ENCODE results near the gene ABHD6. TPM values are rescaled to one million over a fixed set of nuclear protein-coding genes. Genes with fewer than 3 reads are reported as not detected.
"Not testable (repeated sequence)": the region's sequence is repeated elsewhere in the genome, so short reads cannot be mapped to it uniquely, and the experiment has no call there.

Gene ABHD6
- total RNA-seq, 2 experiments from 2014 or later, result 4.5 to 6.1 TPM

- DNase-seq, result no peak
- no peaks in the 10 kb centered on the region for H3K27me3 Mint-ChIP-seq
- CTCF ChIA-PET, result interaction anchor here (1.4 to 8.6 kb wide), 7 partner anchors 14 to 295 kb away, joined by 3 to 76 read pairs (median 19); partner anchors contain the start of genes HTD2 and RPP14
- peaks cover 27% of the 10 kb centered on the region for H3K36me3 Mint-ChIP-seq (ENCODE audit: low read depth)
- H3K9me3 Mint-ChIP-seq, result no peaks in the 10 kb centered on the region
- peak overlapping the region; percentile 100 for H3K4me3 Mint-ChIP-seq
- H3K27ac Mint-ChIP-seq, result peak overlapping the region; percentile 98
- POLR2A ChIA-PET, result interaction anchor here (1.0 to 5.6 kb wide), 8 partner anchors 10 to 157 kb away, joined by 3 to 35 read pairs (median 6); partner anchors contain the start of genes HTD2 and RPP14
- H3K4me1 Mint-ChIP-seq, result peaks cover 43% of the 10 kb centered on the region
Observed at GRCh38 chr3:58335652-58335947, 98.0 kb downstream of the ABHD6 start.

DNA sequence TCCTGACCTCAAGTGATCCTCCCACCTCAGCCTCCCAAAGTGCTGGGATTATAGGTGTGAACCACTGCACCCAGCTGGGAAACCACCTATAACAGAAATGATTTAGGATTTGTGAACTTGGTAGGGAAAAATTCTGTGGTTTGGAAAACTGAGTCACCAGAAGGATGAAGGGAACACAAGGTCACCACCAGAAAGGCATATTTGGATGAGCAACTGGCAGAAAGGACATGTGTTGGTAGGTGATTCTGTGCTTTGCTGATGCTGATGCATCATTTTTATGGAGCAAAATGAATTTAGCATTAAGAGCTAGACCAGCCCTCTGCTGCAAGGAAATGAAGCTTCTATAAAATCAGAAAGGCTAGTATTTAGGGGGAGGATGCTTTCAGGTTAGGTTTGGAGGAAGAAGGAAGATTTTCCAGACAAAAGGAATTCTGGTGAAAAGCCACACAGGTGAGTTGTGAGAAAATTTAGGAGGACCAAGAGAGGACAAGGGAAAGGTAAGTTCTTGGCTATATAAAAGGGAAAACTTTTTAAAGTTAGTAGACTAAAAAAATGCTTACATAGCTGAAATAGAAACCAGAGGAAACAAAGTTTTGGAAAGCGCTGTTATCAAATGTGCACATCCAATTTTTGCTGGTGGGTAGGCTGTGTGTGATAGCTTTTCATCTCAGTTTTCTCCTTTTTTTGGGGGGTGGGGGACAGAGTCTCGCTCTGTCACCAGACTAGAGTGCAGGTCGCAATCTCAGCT lies 98.7 kb downstream of the ABHD6 start:
- Mint-ChIP-seq H3K9me3 (no peaks in the 10 kb centered on the region), H3K27me3 (no peaks in the 10 kb centered on the region), H3K36me3 (ENCODE audit: low read depth) (peaks cover 32% of the 10 kb centered on the region), H3K4me3 (no peak overlapping the region), H3K4me1 (peaks cover 45% of the 10 kb centered on the region), H3K27ac (peak overlapping the region; percentile 26)
- POLR2A ChIA-PET, result interaction anchor here (1.4 to 5.6 kb wide), 6 partner anchors 9 to 156 kb away, joined by 3 to 35 read pairs (median 16); partner anchors contain the start of genes HTD2 and RPP14
- no peak for DNase-seq
- CTCF ChIA-PET, result interaction anchor here (0.9 to 8.6 kb wide), 8 partner anchors 14 to 157 kb away, joined by 3 to 76 read pairs (median 16); partner anchors contain the start of genes HTD2 and RPP14

DNA sequence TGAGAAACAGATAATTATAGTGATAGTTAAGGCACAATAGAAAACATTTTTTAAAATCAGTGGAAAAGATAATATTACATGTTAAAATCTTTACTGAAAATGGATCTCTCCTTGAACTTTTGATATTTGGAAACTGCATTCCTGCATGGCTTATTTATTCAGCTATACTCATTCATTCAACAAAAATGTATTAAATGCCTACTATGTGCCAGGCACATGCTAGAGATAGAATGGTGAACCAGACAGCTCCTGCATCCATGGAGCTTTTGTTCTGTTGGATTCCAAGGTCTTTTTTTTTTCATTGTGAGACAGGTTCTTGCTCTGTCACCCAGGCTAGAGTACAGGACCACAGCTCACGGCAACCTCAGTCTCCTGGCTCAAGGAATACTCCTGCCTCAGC lies 99.6 kb downstream of the ABHD6 start:
- DNase-seq, result no peak
- CTCF ChIA-PET, result interaction anchor here (0.5 to 8.6 kb wide), 7 partner anchors 13 to 156 kb away, joined by 3 to 76 read pairs (median 5); partner anchors contain the start of genes HTD2 and RPP14
- peaks cover 43% of the 10 kb centered on the region for H3K4me1 Mint-ChIP-seq

DNA sequence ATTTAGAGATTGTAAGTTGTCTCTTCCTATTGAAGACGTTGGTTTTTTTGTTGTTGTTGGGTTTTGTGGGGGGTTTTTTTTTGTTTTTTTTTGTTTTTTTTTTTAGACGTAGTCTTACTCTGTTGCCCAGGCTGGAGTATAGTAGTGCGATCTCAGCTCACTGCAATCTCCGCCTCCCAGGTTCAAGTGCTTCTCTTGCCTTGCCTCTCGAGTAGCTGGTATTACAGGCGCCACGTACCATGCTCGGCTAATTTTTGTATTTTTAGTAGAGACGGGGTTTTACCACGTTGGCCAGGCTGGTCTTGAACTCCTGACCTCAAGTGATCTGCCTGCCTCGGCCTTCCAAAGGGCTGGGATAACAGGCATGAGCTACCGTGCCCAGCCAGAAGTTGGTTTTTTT lies 101.6 kb downstream of the ABHD6 start:
- peaks cover 43% of the 10 kb centered on the region for H3K36me3 Mint-ChIP-seq (ENCODE audit: low read depth)
- H3K9me3 Mint-ChIP-seq, H3K27ac Mint-ChIP-seq, DNase-seq, H3K4me3 Mint-ChIP-seq, H3K27me3 Mint-ChIP-seq: not testable (repeated sequence)
- CTCF ChIA-PET, result interaction anchor here (0.6 to 8.6 kb wide), 2 partner anchors 11 to 101 kb away, joined by 3 to 76 read pairs; partner anchors contain the start of gene ABHD6
- POLR2A ChIA-PET, result interaction anchor here (2.4 kb wide), 1 partner anchor 11 kb away, joined by 7 read pairs; no protein-coding TSS in a partner anchor
- H3K4me1 Mint-ChIP-seq, result peaks cover 34% of the 10 kb centered on the region

More for the DNA sequence above, 99.6 kb downstream of the ABHD6 start:
- H3K9me3 Mint-ChIP-seq, result no peaks in the 10 kb centered on the region
- H3K36me3 Mint-ChIP-seq (ENCODE audit: low read depth), result peaks cover 34% of the 10 kb centered on the region
- H3K27me3 Mint-ChIP-seq, result no peaks in the 10 kb centered on the region
- no peak overlapping the region for H3K27ac Mint-ChIP-seq
- H3K4me3 Mint-ChIP-seq, result no peak overlapping the region
- POLR2A ChIA-PET, result interaction anchor here (2.3 to 5.6 kb wide), 4 partner anchors 8 to 30 kb away, joined by 8 to 35 read pairs (median 26); partner anchors contain the start of genes HTD2 and RPP14

DNA sequence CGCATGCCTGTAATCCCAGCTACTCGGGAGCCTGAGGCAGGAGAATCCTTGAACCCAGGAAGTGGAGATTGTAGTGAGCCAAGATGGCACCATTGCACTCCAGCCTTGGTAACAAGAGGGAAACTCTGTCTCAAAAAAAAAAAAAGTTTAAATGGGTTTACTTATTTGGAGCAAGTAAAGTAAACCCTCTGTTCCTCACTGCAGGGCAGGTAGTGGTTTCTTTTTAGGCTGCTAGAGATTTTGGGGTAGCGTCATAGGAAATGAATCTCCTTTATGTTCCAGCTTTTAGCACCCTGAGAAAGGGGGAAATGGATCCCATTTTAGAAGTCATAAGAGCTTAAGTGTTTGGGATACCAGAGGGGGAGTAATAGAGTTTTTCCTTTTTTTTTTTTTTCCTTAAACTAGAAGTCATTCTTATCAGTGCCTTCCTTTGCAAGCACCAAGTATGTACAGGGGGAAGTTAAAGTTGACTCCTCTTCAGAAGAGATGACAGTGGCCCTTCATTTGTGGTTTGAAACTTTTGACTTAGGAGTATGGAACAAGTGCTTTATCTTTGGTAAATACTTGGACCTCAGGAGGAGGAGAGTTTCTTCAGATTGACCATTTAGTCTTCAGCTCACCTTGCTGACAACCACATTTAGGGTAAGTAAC lies 103.1 kb downstream of the ABHD6 start:
- no peak for DNase-seq
- ChIA-PET POLR2A (interaction anchor here (0.8 to 2.4 kb wide), 2 partner anchors 9 kb away, joined by 3 to 7 read pairs; no protein-coding TSS in a partner anchor), CTCF (interaction anchor here (0.7 to 8.6 kb wide), 3 partner anchors 9 to 34 kb away, joined by 3 to 76 read pairs (median 3); partner anchors contain the start of genes HTD2 and RPP14)
- peaks cover 23% of the 10 kb centered on the region for H3K4me1 Mint-ChIP-seq
- peaks cover 39% of the 10 kb centered on the region for H3K36me3 Mint-ChIP-seq (ENCODE audit: low read depth)
- H3K9me3 Mint-ChIP-seq, result no peaks in the 10 kb centered on the region
- no peaks in the 10 kb centered on the region for H3K27me3 Mint-ChIP-seq
- no peak overlapping the region for H3K4me3 Mint-ChIP-seq
- H3K27ac Mint-ChIP-seq, result peak overlapping the region; percentile 22

- Mint-ChIP-seq H3K4me1 (peaks cover 24% of the 10 kb centered on the region), H3K27ac (no peak overlapping the region), H3K4me3 (no peak overlapping the region), H3K27me3 (no peaks in the 10 kb centered on the region), H3K9me3 (no peaks in the 10 kb centered on the region), H3K36me3 (ENCODE audit: low read depth) (peaks cover 40% of the 10 kb centered on the region)
- POLR2A ChIA-PET, result interaction anchor here (0.8 to 2.4 kb wide), 2 partner anchors 9 kb away, joined by 3 to 7 read pairs; no protein-coding TSS in a partner anchor
- CTCF ChIA-PET, result interaction anchor here (8.6 kb wide), 1 partner anchor 9 kb away, joined by 76 read pairs; no protein-coding TSS in a partner anchor
- no peak for DNase-seq
Observed at GRCh38 chr3:58341376-58341775, 103.8 kb downstream of the ABHD6 start.

DNA sequence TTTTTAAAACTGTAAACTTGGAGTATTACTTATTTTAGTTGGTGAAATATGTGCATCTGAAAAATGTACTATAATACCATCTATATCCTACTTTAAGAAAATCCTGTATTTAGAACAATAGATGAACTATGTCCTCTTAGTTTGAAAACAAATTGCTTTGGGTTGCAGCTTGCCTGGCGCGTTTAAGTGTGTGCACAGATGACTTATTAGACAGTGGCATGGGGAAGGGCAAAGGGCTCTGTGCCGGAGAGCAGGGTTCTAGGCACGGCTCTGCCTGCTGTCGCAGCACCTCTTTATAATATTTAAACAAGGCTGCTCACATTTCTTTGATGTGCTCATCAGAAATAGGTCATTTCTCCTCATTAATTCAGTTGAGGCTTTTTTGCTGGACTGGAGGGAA lies 105.1 kb downstream of the ABHD6 start:
- POLR2A ChIA-PET, result interaction anchor here (0.7 to 4.6 kb wide), 2 partner anchors 8 to 14 kb away, joined by 4 to 35 read pairs; partner anchors contain the start of gene PXK
- CTCF ChIA-PET, result no interaction called here
- no peaks in the 10 kb centered on the region for H3K9me3 Mint-ChIP-seq
- peaks cover 40% of the 10 kb centered on the region for H3K36me3 Mint-ChIP-seq (ENCODE audit: low read depth)
- H3K4me3 Mint-ChIP-seq, result no peak overlapping the region
- H3K27me3 Mint-ChIP-seq, result no peaks in the 10 kb centered on the region
- peaks cover 29% of the 10 kb centered on the region for H3K4me1 Mint-ChIP-seq
- DNase-seq, result no peak
- H3K27ac Mint-ChIP-seq, result no peak overlapping the region

Other genes with a start within 250 kb of the ABHD6 start
- 10 to 100 TPM; 33.3 to 37.9 TPM for gene FLNB, start 229.4 kb upstream of the ABHD6 start, total RNA-seq
- gene DNASE1L3, start 26.8 kb upstream of the ABHD6 start, total RNA-seq, result not detected
- gene RPP14, start 68.5 kb downstream of the ABHD6 start, total RNA-seq, result 10 to 100 TPM; 10.7 to 11.2 TPM
- 1 to 10 TPM; 6.3 to 8.5 TPM for gene HTD2, start 68.7 kb downstream of the ABHD6 start, total RNA-seq
- 10 to 100 TPM; 50.7 to 51.2 TPM for gene PXK, start 95.1 kb downstream of the ABHD6 start, total RNA-seq
- gene PDHB, start 196.0 kb downstream of the ABHD6 start, total RNA-seq, result 10 to 100 TPM; 55.5 to 58.9 TPM